GM12865 (cell line): ENCODE data around the gene AGBL4.

Experiments used
- DNase-seq: peaks from one replicate; pipeline ENCODE4 v3.0.0; 2010; ENCODE audit warnings: low read depth
- H3K4me3 ChIP-seq: 2 replicates; pipeline ENCODE4 v1.5.1; 2011; ENCODE audit warnings: mild to moderate bottlenecking, low read depth, low read length, control low read depth
- CTCF ChIP-seq: IDR thresholded peaks from 2 replicates; pipeline ENCODE4 v1.5.1; 2011; ENCODE audit warnings: low read length, control low read depth, low read depth, inconsistent platforms; ENCODE audit not compliant: insufficient read depth; ENCODE audit errors: missing control alignments

Gene AGBL4

GRCh38 chr1:48829446-48829845 is 1194.3 kb downstream of the AGBL4 start:
- no peak overlapping the region for H3K4me3 ChIP-seq
- DNase-seq: no peak
- no peak for TF ChIP-seq CTCF

GRCh38 chr1:48823168-48823567 is 1200.6 kb downstream of the AGBL4 start:
- DNase-seq: no peak
- TF ChIP-seq CTCF: no peak
- no peak overlapping the region for H3K4me3 ChIP-seq

GRCh38 chr1:48820491-48820890 is 1203.3 kb downstream of the AGBL4 start:
- DNase-seq: no peak
- no peak overlapping the region for H3K4me3 ChIP-seq
- no peak for TF ChIP-seq CTCF

GRCh38 chr1:48817505-48818114 is 1206.1 kb downstream of the AGBL4 start:
- peak; percentile 70 for DNase-seq
- TF ChIP-seq CTCF: peak; percentile 89
- no peak overlapping the region for H3K4me3 ChIP-seq

GRCh38 chr1:48810740-48811139 is 1213.0 kb downstream of the AGBL4 start:
- no peak overlapping the region for H3K4me3 ChIP-seq
- DNase-seq: no peak
- no peak for TF ChIP-seq CTCF

- no peak for DNase-seq
- H3K4me3 ChIP-seq: no peak overlapping the region
- no peak for TF ChIP-seq CTCF
Measured at GRCh38 chr1:48808496-48808895, 1215.3 kb downstream of the AGBL4 start.
